ENCODE results near the gene PDE8A.

DNA sequence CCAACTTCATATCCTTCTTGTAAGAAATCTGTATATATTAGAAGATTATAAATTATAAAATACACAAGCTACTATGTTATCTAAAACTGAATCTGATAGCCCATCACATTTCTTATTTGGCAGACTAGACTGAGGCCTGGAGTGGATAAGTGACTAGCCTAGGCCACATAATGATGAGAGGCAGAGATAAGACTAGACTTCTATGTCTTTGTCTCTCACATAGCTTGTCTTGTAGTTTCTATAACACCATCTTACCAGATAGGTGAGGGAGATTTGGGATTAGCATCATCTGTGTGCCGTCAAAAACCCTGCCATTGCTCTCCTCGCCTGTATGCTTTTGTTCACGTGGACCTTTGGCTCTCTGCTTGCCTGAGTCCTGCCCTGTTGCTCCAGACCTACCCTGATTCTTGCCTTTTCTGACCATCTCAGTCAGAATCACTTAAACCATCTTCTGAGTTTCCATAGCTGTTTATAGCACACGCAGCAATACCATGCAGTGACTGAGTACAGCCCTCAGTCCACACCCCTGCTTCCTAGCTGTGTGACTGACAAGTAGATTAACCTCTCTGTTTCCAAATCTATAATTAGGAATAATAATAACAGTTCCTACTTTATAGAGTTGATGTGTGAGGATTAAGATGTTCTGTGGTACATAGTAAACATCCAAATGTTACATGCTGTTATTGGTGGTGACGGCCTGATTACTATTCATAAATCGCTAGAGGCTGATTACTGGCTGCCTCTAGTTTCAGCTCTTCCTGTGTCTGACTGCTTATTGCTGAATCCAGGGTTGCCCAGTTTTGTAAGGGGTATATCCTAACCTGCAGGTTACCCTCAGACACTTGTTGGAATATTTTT lies 49.7 kb downstream of the PDE8A start:
- TF ChIP-seq, protein P1, sequence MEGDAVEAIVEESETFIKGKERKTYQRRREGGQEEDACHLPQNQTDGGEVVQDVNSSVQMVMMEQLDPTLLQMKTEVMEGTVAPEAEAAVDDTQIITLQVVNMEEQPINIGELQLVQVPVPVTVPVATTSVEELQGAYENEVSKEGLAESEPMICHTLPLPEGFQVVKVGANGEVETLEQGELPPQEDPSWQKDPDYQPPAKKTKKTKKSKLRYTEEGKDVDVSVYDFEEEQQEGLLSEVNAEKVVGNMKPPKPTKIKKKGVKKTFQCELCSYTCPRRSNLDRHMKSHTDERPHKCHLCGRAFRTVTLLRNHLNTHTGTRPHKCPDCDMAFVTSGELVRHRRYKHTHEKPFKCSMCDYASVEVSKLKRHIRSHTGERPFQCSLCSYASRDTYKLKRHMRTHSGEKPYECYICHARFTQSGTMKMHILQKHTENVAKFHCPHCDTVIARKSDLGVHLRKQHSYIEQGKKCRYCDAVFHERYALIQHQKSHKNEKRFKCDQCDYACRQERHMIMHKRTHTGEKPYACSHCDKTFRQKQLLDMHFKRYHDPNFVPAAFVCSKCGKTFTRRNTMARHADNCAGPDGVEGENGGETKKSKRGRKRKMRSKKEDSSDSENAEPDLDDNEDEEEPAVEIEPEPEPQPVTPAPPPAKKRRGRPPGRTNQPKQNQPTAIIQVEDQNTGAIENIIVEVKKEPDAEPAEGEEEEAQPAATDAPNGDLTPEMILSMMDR (conservative IDR thresholded peaks at IDR 0.05 in 1 of 2, IDR thresholded peaks at IDR 0.05 in 1 of 2; ENCODE audit: extremely low read depth in 1 of 2, insufficient read depth in 1 of 2, low read depth in 1 of 2, low read length in 2 of 2), result no peak
- no peak for TF ChIP-seq EZH2 (IDR thresholded peaks at IDR 0.05; ENCODE audit: borderline replicate concordance, low read length)
